ENCODE data around the gene CNTNAP5.

The CNTNAP5 gene

DNA sequence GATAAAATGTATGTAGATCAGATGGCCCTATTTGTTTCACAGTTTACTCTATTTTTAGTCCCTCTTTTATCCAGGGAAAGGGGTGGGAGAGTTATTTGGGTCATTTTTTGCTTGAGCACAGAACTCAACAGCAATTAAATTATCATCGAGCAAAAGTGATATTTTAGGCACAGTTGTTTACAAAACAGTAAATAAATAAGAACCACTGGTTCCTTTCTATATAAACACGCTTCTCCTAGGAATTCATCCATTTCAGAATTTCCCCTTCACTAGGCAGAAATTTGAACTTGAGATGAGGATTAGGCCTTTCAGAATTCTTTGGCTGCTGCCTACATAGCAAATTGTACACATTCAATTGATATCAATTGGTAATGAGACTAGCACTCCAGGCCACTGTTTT is 812.4 kb downstream of the CNTNAP5 start:
- DNase-seq, result no peak

DNA sequence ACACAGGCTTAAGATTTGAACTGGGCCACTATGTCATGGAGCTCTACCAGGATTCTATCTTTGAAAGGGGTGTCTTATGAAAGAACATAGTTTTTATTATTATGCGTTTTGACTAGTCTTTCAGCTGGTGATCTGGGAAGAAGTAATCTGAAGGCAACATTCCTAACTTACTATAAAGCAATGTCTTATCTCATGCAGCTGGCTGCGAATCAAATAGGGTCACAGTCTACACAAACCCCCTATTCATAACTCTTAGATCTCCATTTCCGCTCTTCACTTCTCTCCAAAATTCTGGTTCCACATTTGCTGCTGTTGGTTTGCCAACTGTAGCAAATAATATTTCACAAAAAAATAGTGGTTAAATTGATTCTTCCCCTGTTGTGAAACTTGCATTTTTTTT is 813.3 kb downstream of the CNTNAP5 start:
- no peak for DNase-seq

DNA sequence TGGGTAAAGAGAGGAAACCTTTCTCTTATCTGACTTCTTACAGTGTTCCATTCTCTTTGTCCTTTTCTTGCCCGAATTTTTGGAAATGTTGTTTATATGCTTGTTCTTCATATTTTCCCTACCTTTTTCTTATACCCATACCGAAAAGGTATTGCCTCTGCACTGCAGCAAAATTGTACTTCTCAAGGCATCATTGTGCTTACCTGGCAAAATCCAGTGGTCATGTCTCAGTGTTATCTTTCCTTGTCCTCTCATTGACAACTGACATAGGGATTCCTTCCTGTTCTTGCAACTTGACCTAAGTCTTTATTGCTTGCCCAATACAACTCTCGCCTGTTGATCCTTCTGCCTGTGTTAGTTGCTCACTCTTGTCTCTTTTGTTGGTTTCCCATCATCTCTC is 842.2 kb downstream of the CNTNAP5 start:
- no peak for DNase-seq

DNA sequence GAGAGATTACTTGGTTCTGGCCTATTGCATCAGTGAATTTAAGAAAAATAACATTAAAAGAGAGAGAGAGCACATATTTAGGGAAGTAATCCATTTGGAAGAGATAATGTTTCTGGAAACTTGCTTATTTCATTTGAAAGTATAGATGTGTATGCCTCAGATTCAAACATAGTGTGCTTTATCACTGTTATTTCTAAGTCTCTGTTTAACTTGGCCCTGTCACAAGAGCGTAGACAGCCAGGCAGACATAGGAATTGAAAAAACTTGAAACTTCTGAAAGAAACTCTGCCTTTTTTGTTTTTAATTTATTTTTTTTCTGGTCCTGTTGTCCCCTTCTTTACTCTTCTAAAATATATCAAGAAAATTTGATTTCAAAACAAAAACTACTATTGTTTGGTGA is 849.1 kb downstream of the CNTNAP5 start:
- DNase-seq, result no peak

DNA sequence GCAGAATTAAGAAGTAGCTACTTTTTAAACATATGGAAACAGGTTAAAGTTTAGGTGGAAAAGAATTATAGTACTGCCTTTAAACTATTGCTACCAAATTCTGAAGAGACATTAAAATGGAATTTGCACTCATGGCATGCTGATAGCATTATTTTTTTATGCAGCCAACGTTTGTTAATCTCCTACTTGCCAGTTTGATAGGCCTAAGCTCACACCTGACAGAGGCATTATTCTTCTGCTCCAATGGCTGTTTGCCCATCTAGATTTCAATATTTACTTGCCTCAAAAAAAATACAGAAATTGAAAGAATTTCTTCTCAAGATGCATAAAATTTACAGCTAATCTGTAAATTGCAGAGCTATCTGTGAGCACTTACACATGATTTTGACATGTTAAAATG is 849.6 kb downstream of the CNTNAP5 start:
- DNase-seq, result no peak

DNA sequence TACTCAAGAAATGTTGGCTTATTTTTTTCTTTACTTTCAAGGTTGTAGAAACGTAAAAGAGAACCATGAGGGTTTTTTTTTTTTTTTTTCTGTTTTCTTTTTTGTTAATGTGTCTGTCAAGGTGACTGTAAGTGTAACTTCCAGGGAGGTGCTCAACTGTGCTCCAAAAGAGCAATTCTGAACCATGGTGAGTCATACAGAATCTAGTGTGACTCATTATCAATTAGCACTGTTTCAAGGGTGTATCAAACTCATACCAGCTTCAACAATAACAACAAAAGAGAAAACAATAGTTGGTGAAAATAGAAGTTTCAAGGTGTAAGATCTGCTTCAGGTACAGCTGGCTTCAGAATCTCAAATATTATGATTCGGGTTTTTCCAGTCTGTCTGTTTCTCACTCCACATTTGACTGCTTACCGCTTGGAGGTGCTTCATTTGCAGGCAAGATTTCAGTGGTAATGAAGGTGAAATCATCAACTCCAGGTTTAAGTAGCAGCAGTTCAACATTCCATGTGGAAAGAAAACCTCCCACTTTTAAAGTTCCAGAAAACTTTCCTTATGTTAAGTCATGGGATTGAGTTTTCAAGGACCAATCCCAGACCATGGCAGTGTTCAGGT is 850.6 kb downstream of the CNTNAP5 start:
- no peak for DNase-seq

DNA sequence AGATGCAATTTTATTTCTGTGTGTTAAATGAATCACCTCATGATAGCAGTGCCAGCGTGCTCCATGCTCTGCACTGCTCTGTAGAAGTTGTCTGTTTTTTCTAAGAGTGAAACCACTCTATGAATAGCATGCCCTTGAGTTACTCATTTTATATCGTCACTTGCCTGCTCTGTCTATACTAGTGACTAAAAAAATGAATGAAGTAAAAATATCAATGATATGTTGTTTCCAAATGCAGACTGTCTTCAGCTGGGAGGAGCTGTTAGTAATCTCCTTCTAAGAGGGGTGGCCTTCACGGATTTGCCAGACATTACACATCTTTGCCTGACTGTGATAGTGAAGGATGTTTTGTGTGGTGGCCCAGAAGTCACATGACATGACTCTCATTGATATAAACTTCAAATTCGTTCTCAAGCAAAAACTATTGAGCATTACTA is 852.1 kb downstream of the CNTNAP5 start:
- no peak for DNase-seq

DNA sequence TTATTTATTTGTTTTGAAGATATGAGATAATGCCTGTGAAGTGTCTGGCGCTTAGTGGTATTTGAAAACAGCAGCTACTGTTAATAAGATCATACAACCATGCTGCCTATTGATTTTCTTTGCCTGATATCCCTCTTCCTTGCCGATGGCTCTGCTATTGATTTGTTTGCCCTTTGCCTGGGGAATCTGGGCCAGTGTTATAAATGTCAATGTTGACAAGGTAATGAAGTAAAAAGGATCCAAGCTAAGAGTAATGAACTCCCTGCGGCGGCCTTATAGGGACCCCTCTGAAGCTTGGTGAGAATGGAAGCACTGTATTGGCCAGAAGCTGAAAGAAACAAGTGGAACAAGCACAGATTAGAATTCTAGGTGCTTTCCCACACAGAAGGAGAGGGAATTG is 854.6 kb downstream of the CNTNAP5 start:
- no peak for DNase-seq

DNA sequence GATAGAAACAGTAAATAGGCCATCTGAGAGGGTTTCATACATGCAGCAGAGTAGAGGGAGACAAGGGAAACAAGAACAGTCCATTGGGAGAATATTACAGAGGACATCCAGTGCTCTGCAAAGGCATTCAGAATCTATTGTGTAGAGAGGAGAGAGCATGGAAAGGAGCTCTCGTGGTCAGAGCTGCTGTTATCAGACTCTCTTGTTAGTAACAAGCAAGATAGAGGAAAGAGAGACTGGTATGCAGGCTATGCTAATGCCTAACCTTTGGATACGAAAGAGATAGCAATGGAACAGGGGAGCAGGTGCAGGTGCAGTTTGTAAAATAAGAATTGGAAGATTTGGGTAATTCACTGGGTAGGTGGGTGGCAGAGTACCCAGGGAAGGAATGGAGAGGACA is 855.9 kb downstream of the CNTNAP5 start:
- DNase-seq, result no peak

DNA sequence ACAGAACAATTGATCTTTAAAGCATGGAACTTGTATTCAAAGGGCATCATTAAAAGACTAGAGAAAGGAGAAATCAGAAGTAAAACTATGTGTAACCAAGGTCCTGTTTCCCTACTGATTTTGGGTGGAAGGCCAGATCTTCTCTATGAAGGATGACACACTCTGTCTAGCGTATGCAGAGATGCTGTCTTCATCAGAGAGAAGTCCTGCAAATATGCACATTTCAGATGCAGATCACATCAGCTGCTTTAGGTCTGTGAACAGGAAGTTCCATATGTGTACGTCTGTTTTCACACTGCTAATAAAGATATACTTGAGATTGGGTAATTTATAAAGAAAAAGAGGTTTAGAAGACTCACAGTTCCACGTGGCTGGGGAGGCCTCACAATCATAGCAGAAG is 857.3 kb downstream of the CNTNAP5 start:
- DNase-seq, result no peak

DNA sequence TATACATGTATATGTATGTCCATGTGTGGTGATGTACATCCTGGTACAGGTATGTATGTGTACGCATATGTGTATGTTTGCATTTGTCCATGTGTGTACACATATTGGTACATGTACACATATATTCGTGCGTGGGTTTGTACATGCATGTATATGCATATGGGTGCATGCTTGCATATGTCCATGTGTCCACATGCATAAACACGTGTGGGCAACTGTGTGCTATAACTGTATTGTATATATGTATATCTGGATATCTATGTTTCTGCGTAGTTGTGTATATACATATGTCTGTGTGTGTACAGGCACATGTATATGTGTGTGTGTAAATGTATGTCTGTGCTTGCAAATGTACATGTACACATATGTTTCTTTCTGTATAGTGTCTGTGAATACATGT is 858.5 kb downstream of the CNTNAP5 start:
- no peak for DNase-seq

DNA sequence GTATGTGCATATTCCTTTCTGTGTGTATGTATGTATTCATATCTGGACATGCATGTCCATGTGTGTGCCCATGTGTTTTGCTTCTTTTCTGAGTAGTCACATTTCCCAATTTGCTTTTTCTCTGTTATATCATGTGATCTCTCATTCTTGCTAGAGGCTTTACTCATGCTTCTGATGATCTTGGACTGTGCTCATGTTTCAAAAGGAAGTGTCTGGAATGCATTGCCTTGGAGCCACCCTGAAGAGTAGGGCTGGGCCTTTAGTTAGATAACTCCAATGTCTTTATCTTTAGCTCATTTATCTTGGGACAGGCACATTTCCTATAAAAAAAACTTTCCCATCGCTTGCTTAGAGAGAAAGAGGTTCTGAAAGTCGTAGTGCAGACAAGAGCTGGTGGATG is 859.2 kb downstream of the CNTNAP5 start:
- DNase-seq, result no peak

DNA sequence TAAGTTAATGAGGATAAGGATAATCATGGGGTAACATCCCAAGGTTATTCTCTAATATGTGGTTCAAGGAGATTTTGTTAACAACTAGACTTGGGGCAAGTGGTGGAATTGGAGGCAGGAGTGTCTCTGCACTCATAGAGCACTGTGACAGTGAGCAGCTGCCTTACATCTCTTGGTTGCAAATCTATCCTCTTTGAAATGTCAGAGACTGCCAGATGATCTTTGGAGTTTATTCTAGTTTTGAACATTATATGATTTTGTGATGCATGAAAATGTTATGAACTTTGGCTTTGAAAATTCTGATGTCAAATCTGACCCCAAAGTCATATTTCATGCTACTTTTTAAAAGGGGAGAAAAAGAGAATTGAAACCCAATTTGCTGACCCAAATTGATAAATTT is 861.1 kb downstream of the CNTNAP5 start:
- no peak for DNase-seq

DNA sequence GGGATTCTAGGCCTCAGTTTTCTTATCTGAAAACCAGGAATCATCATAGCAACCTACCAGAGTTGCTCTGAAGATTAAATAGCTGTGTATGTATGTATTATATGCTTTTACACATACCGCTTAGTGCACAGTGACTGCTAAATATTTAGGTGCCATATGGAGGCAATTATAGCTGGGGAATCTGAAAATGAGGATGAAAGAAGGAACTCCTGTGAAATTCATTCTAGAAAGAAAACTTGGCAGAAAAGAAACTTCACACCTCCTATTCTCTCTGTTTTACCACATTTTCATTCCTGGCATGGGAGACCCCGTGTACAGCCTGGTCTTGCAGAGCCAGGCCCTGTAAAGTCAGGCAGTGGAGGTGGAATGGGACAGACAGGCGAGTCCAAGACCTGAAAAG is 862.4 kb downstream of the CNTNAP5 start:
- no peak for DNase-seq

DNA sequence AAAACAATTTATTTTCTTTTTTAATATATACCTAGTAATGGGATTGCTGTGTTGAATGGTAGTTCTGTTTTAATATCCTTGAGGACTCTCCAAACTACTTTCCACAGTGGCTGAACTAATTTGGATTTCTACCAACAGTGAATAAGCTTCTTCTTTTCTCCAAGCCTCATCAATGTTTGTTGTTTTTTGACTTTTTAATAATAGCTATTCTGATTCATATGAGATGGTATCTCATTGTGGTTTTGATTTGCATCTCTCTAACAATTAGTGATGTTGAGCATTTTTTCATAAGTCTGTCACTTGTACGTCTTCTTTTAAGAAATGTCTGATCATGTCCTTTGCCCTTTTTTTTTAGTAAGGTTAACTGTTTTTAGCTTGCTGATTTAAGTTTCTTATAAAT is 863.3 kb downstream of the CNTNAP5 start:
- DNase-seq, result no peak

DNA sequence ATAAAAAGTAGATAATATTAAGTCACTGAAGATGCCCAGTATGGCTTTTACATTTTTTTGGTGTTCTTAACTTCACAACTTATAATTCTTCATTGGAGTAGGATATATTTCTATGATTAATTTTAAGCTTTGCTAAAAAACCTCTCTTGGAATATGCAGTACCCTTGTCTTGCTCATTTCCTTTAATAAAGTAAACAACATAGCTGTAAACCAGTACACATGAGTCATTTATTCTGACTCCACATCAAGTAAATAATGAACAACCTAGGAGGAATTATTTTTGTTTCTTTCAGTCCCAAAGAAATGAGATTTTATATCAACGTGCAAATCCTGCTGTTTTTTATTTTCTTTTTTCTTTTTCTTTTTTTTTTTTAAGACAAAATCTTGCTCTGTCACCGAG is 869.1 kb downstream of the CNTNAP5 start:
- DNase-seq, result no peak

DNA sequence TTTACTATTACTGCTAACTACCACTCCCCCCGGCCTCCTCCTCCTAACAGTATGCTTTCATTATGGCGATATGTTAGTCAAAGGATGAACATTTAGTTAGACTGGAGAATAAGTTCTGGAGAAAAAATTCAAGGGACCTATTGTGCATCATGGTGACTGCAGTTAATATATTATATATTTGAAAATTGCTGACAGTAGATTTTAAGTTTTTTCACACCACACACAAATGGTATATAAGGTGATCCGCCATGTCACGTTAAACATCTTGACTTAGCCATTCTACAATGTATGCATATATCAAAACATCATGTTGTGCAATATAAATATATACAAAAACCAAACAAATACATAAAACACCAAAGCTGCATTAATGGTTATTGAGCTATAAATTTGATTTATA is 873.7 kb downstream of the CNTNAP5 start:
- DNase-seq, result no peak

DNA sequence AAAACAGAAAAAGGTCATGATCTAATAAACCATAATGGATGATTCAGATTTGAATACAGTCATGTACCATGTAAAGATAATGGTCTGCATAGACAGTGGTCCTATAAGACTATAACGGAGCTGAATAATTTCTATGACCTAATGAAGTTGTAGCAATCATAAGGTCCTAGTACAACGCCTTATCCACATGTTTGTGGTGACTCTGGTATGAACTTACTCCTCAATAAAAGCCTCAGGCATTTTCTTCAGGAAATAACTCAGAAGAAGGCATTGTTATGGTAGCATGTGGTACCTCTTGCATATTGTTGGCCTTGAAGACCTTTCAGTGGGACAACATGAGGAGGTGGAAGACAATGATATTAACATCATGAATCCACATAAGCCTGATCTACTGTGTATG is 883.3 kb downstream of the CNTNAP5 start:
- DNase-seq, result no peak

DNA sequence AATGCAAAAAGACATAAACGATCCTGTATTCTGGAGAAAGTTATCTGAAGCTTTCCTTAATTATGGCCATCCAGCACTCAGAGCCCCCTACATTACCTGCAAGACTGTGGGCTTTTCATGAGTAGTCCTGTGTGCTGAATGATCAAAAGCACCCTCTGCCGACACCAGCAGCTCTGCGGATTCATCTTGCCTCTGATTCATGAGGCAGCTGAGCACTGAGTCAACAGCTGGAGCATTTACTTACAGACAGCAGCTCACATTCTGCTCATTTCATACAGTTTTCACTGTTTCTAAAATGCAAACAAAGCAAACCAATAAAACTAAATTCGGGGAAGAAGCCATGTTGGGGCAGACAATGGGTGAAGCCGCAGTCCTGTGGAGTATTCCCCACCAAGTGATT is 886.5 kb downstream of the CNTNAP5 start:
- DNase-seq, result no peak

DNA sequence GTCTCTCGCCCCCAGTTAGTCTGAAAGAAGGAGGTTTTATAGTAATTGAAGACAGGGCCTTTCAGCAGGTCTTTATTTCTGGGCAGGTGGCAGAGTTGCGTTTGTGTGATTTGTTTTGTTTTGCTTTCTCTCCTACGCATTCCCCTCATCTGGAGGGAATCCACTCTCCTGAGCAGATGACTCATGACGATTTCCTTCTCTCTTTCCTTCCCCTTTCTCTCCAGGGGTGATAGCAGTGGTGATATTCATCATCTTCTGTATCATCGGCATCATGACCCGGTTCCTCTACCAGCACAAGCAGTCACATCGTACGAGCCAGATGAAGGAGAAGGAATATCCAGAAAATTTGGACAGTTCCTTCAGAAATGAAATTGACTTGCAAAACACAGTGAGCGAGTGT is 888.8 kb downstream of the CNTNAP5 start:
- no peak for DNase-seq

DNA sequence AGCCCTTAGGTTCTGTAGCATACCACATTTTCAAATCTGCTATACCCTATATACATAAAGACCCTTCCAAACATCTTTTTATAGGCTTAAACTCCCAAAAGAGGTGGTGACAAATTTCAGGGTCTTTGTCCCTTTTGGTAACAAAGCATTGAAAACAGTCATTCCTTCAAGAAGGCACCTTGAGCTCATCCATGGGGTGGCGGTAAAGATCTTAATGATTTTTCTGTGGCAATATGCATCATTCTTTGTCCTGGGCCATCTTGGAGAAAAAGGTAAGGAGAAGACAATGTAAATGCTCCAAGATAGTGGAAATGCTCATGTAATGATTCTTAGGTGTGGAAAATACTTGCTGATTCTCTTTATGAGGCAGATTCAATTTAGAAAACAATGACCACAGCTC is 890.5 kb downstream of the CNTNAP5 start:
- DNase-seq, result no peak

DNA sequence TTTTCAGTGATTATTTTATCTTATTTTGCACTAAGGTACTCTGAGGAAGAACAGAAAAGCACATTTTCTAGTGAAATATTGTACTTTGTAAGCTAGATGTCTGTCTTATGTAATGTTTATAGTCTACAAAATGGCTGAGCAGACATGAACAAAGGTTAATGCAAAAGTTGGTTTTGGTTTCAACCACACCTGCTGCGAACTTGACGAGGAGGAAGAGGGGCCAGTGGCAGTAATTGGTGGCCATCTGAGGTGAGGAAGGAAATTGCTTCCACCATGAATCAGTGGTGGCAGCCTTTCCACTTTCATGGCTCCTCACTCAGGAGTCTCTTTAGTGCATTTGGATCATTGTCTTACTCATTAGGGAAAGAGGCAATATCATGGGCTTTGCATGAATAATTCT is 894.2 kb downstream of the CNTNAP5 start:
- DNase-seq, result no peak

DNA sequence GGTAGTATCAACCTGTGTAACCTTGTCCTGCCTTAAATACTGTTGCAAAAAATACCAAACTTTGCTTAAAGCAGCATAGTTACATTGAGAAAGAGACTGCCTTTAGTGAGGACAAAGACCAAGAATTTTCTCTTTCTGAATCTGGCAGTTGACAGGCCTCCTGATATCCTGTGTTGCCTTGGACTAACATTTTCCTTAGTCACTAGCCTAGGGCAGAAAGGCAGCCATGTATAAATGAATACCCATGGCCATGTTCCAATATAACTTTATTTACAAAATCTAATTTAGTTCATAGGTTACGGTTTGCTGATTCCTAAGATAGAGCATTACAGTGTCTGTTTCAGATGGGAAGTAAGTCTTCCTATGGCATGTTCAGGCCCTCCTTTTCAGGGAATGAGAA is 895.4 kb downstream of the CNTNAP5 start:
- DNase-seq, result no peak

DNA sequence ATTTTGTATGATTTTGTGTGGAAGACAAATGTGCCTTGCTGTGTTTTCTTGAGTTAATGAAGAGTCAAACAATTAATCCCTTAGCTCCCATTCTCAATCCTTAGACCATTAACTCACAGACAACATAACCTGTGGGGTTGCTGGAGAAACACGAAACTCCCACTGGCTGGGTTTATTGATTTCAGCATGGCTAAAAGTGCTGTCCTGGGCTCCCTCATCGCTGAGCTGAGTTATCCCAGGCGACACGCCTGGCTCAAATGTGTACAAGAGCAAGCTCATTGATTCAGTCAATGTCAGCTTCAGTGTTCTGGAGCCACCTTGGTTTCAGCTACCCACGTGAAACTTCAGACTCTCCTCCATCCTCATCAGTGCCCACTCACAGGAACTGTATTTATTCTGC is 896.1 kb downstream of the CNTNAP5 start:
- no peak for DNase-seq

DNA sequence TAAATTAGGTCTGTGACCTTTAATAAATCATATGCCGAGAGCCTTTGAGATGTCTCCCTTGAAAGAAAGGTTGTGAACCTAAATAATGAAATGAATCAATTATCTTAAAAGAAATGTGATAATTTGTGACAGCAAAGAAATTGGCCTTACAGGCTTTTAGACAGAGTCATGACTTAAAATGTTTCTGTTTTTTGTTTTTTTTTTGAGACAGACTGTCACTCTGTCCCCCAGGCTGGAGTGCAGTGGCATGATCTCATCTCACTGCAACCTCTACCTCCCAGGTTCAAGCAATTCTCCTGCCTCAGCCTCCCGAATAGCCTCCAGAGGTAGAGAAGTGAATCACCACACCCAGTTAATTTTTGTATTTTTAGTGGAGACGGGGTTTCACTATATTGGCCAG is 898.0 kb downstream of the CNTNAP5 start:
- DNase-seq, result no peak

DNA sequence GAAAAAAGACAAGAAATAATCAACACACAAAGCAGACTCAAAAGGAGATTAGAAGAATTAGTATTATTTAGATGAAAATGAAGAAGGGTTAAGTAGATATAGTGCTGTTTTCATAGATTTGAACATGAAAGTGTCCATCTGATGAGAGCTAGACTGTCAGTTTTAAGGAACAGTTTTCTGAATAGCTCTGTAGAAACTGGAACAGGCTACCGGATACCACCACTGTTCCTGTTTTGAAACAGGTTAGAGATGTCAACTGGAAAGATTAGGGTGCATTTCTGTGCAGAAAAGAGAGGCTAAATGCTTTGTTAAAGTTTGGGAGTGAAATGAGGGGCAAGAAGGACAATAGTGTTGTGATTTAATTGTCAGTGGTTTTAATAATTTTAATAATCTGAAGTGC is 908.8 kb downstream of the CNTNAP5 start:
- no peak for DNase-seq

Data from stimulated activated CD4-positive, alpha-beta T cell treated with anti-CD3 and anti-CD28 coated beads, Interleukin-4, amount 100 ng/mL, for 1 hour (primary cell).